UCSD-AML1 (cell line): Measurements from ENCODE around the gene ZNF629.

Experiments used
- DNase-seq: peaks from one replicate; lab custom pipeline; 2025; ENCODE audit not compliant: unreplicated experiment; lab: John Stamatoyannopoulos, UW

ZNF629 gene

DNA sequence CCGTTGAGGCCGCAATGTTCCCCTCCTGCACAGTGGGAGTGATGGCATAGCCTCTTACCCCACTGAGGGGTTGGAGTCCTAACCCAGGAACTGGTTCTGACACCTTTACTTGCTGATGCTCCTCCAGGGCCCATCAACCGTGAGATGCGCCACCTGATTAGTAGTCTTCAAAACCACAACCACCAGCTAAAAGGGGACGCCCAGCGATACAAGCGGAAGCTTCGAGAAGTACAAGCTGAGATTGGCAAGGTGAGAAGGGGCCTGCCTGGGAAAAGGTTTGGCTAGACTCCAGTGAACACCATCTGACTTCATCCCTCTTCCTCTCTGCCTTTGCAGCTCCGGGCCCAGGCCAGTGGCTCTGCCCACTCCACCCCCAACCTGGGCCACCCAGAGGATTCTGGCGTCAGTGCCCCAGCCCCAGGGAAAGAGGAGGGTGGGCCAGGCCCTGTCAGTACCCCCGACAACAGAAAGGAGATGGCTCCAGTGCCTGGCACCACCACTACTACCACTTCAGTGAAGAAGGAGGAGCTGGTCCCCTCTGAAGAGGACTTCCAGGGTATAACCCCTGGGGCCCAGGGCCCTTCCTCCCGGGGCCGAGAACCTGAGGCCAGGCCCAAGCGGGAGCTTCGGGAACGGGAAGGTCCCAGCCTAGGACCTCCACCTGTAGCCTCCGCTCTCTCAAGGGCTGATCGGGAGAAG is 19.1 kb downstream of the ZNF629 start:
- no peak for DNase-seq

DNA sequence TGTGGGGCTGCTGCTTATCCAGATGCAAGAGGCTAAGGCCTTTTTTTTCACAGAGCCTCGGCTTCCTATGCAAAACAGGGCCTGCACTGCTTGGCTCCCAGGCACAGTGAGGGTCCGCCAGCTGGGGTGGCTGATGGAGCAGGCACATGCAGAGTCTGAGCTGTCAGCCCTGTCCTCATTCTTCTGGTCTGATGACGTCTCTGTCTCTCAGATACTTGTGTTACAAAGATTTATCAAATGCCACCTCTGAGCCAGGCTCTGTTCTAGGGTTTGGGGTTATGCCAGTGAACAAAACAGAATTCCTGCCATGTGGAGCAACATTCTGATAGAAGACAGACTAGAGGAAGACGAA is 20.1 kb downstream of the ZNF629 start:
- DNase-seq = no peak

DNA sequence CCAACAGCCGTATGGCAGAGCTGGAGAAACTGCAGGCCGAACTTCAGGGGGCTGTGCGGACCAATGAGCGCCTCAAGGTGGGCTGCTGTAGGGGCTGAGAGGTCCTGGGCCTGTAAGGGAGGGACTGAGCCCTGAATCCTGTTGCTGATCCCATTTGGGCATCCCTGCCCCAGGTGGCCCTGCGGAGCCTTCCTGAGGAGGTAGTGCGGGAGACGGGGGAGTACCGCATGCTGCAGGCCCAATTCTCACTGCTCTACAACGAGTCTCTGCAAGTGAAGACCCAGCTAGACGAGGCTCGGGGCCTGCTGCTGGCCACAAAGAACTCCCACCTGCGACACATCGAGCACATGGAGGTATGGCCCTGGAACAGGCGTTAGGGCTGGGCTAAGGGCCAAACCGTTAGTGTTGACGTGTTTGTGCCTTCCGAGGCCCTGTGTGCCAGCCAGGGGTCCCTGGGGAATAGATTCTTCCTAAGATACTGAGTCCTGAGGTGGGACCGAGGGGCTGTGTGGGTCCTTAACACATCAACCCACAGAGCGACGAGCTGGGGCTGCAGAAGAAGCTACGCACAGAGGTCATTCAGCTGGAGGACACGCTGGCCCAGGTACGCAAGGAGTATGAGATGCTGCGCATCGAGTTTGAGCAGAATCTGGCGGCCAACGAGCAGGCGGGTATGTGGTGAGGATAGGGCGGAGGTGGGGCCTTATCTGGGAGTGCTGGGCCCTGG is 20.6 kb downstream of the ZNF629 start:
- DNase-seq = no peak

DNA sequence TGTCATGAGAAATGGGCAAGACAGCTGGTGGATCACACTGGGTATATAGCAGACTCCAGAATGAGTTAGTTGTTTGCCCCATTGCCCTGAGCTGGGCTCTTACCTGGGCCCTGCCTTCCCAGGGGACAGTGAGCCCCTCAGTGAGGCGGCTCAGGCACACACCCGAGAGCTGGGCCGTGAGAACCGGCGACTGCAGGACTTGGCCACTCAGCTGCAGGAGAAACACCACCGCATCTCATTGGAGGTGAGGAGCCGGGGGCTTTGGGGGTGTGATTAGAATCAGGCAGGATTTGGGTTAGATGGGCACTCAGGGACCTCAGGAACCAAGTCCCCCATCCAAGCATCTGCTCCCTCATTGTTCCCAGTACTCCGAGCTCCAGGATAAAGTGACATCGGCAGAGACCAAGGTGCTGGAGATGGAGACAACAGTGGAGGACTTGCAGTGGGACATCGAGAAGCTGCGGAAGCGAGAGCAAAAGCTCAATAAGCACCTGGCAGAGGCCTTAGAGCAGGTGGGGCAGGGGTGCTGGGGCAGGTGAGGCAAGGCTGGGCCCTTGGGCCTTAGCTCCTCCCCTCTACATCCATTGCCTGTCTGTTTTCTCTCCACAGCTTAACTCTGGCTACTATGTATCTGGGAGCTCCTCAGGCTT is 22.1 kb downstream of the ZNF629 start:
- no peak for DNase-seq

DNA sequence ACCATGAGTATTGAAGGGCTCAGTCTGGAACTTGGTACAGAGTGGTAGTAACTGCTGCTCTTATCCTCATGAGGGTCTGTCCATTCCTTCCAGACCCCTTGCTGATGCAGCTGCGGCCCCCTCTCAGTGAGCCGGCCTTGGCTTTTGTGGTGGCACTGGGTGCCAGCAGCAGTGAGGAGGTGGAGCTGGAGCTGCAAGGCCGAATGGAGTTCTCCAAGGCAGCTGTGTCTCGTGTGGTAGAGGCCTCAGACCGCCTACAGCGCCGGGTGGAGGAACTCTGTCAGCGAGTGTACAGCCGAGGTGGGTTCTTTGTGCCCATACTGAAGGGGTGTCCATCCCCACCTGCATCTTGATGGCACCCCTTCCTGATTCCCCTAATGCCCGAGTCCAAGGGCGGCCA is 22.9 kb downstream of the ZNF629 start:
- no peak for DNase-seq

DNA sequence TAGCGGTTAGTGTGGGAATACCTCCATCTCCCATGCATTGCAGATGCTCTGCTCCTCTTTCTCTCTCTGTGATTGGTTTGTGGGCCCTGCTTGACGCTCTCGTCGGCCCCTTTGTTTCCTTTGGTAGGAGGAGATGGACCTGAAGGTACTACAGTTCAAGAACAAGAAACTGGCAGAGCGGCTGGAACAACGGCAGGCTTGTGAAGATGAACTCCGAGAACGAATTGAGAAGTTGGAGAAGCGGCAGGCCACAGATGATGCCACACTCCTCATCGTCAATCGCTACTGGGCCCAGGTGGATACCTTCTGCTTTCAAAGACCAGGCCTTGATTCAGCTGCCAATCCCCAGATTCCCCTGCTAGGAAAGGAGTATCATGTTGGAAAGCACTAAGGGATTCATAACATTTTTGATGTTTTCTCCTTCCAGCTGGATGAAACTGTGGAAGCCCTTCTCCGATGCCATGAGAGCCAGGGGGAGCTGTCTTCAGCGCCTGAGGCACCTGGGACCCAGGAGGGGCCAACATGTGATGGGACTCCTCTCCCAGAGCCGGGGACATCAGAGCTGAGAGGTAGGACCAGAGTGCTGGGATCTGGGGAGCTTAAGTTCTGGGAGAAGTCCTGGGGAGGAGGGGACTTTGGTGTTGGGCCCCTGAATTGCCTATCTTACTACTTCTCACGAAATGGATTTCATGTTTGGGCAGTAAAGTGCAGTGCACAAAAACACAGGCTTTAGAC is 23.8 kb downstream of the ZNF629 start:
- no peak for DNase-seq

DNA sequence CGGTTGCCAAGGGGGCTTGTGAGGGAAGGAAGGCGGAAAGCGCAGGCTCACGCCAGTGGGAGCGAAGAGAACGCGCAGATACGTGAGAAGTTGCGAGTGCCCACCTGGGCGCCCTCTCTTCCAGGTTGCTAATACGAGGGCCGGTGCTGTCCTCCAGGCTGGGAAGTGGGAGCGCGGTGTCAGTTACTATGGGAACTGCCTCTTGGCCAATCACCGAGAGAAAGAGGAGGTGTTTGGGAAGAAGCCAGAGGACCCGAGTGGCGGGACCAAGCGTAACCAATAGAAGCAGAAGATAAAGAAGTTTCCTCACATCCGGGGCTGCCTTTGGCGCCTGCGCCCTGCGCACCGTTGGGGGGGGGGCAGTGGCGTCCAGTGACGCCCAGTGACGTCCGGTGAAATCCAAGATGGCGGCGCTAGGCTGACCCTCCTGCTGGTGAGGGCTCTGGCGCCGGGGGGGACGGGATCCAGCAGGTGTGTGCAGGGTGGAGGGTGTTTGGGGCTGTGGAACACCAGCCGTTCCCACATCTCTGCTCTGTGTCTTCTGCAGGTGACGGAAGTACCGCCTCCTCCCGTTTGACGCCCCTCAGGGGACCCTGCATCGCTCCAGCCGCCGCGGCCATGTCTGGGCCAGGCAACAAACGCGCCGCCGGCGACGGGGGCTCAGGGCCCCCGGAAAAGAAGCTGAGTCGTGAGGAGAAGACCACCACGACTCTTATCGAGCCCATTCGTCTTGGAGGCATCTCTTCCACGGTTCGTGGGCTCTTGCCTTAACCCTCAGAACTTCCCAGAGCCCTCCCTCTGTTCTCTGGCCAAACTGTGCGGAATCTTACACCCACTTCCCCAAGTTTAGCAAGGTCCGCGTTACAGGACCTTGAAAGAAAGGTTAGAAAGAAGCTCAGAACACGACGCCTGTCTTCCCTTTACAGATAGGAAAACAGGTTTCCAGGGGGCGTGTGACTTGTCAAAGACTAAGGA is 24.8 kb downstream of the ZNF629 start, which contains the start of the genes CFAP119 and RNF40:
CFAP119 (minus strand) TSS at position 135 of the 975 bp plus-strand sequence. CDS start 314 bp downstream, outside the sequence.
RNF40 (plus strand) TSS at position 395 of the 975 bp plus-strand sequence; CDS start at position 619, 224 bp downstream.
- peak; percentile 96 for DNase-seq

DNA sequence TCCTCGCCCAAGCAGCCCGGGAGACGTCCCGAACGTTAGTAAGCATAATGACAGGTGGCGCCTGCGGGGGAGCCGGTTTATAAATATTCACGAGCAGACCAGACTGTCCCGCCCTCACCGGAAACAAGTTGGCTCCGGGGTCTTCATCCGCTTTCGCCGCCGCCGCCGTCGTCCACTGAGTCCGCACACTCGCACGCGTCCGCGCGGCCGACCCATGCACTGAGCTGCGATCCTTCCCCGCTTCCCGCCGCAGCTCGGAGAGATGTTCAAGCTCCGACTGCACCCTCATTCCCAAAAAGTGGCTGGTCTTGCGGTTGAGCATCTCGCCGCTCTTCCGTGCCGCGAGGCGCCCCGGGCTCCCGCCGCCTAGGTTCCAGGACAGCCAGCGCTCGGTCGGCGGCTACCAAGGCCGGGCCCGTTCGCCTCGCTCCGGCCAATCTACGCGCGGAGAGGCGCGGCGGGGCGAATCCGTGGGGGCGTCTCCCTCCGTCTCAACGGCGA is 25.5 kb downstream of the ZNF629 start:
- peak; percentile 35 for DNase-seq

DNA sequence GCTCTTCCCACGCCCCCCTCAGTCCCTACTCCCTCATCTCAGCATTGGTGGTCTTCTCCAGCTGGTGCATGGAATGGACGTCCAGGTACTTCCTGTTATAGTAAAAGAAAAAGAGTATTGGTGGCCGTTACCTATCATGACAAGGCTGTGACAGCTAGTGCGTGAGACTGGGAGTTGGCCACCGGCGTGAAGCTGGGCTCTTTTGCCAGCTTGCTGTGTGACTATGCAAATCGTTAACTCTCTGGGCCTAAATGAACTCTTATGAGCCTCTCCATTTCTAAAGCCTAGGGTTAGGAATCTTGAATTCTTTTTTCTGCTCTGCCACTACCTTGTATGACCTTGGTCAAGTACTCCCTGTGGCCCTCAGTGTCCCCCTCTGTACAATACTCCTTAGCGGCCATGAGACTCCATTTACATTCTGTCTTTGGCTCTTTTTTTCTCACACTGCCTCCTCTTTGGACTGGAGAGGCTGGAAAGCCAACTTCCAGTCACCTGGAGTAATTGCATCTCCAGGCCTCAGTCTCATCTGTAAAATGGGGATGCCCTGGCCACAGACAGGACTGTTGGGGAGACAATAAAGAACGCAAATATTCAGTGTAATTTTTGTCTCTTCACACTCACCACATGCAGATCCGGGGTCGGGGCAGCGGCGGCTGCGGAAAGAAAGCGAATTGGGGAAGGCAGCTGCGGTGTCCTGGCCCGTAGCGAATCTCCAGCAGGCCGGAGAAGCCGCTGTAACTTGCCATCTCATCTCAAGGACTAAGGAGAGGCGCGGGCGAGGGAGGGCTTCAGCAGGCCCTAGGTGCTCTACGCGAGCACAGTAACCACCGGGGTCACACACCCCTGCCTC is 26.2 kb downstream of the ZNF629 start:
- DNase-seq = no peak

DNA sequence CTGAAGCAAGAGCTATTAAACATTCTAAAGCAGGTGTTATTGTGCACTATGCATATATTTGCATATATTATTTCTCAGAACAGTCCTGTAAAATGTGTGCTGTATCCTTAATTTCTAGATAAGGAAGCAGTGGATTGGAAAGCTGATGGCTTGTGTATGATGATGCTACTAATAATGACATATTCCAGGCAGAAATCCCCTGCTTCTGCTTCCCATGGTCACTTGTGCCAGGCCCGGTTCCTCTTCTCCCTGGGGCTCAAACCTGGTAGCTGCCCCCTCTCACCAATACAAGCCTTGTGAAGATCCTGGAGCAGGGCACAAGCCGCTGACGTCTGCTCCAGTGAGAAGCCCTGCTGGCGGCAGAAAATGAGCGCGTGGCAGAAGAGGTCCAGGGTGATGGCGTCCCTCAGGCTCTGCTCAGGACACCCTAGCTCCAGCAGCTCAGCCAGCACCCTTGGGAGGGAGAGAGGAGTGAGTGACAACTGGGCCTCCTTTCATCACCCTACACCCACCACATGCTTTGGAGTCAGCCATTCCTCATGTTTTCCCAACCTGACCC is 26.9 kb downstream of the ZNF629 start:
- no peak for DNase-seq

DNA sequence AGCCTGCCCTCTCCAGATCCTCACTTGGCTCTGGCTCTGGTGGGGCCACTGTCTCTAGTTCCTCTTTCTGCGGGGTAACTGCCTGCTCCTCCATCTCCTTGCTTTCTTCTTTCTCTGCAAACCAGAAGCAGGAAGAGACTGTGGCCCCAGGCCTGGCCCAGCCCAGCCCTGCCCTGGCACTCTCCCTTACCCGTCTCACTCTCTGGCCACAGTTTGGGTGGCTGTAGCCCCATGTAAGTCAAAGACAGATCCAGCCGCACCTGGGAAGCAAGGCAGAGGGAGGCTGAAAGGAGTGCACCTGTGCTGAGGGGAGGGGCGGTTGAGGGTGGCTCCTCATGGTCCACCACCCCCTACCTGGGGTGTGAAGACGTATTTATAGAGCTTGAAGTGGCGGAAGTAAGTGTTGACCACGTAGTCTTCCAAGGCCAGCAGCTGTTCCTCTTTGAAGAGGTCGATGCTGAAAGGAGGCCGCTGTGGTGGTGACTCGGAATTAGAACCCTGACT is 28.0 kb downstream of the ZNF629 start:
- DNase-seq = peak; percentile 41

DNA sequence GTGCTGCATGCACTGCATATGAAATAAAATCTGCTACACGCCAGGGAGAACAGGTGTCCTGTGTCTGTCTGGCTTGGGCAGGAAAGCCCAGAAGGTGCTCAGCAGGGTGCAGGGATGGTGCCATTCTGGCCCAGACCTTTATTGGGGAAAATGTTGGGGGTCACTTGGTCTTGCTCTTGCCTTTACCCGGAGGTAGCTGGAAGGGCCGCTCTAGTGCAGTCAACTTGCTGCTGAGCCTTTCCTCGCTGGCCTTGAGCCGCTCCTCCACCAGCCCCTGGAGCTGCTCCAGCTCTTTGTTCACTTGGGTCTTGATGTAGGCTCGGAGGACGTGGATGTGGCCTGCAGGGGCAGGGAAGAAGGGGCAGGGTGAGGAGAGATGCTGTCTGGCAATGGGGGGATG is 29.7 kb downstream of the ZNF629 start:
- no peak for DNase-seq

DNA sequence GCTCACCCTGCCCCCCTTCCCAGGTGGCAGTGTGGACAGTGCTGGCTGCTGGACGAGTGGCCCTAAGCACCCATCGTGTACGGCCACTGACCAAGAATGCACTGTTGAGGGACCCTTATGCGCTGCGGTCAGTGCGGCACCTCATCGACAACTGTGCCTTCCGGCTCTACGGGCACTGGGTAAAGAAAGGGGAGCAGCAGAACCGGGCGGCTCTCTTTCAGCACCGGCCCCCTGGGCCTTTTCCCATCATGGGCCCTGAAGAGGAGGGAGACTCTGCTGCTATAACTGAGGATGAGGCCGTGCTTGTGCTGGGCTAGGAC is 30.3 kb downstream of the ZNF629 start:
- no peak for DNase-seq

DNA sequence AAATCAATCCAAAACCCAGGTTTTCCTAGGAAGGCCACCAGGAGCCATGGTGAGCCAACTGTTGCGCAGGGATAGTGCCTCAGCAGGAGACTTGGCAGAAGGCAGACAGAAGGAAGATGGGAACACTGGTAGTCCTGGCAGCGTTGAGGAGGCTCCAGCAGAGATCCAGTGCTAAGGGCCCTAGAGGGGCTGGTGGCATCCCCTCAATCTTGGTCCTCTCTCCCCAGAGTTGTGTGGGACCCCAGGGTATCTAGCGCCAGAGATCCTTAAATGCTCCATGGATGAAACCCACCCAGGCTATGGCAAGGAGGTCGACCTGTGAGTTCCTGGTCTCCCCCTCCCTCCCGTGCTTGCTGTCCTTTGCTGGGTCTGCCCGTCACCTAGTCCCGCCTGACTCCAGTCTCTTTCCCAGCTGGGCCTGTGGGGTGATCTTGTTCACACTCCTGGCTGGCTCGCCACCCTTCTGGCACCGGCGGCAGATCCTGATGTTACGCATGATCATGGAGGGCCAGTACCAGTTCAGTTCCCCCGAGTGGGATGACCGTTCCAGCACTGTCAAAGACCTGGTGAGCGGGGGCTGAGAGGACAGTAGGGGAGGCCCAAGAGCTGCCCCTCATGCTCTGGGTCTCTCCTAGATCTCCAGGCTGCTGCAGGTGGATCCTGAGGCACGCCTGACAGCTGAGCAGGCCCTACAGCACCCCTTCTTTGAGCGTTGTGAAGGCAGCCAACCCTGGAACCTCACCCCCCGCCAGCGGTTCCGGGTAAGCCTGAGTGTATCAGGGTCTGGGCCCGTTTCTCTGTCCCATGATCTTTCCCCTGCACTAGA is 30.8 kb downstream of the ZNF629 start:
- no peak for DNase-seq

DNA sequence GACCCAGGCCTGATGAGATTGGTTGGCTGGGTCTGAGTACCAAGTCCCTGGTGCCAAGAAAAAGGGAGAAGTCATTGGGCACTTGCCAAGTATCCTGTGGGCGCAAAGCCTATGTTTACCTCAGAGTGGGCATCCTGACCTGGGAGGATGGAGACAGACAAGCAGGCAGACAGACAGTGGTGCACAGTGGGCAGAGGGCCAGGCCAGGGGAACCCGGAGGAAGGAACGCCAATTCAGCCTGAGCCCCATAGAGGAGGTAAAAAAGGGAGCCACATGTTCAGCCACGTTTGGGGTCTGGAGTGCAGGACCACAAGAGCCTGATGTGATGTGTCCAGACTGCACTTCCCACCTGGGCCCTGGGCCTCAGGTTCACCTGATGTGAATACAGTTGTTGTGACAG is 33.4 kb downstream of the ZNF629 start:
- no peak for DNase-seq

DNA sequence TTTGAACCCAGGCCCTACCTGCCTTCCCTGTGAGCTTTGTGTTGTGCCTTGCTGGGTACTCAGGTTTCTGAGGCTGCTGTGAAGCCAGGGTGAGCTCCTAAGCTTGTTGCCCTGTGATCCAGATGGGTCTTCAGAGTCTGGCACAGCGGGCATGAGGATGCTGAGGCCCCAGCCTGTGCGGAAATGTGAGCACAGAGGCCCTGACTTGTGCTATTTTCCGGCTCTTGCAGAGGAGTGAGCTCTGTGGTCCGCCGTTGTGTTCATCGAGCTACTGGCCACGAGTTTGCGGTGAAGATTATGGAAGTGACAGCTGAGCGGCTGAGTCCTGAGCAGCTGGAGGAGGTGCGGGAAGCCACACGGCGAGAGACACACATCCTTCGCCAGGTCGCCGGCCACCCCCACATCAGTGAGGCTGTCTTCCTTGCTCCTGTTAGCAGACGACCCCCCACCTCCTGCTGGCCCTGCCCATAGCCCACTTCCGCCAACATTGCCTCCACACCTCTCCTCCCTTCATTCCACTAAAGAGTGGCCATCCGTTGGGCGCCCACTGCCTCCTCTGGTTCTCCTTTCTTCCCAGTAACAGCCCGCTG is 36.0 kb downstream of the ZNF629 start:
- no peak for DNase-seq

DNA sequence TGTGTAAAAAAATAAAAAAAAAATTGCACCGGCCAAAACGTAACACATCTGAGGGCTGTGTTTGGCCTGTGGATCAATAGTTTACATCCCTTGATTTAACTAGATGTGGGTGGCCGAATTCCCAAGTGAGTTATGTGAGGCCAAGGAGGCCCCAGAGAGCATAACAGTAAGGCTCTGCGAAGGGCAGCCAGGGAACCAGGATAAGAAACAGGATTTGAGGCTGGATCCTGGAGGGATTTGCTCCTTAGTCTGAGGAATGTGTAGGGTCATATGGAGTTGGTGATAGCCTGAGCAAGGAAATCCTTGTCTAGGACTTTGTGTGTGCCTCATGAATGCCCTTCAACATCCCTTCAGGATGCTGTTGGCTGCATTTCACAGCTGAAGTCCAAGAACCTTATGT is 36.8 kb downstream of the ZNF629 start:
- DNase-seq = no peak
